ENCODE results near the gene KDM2A.
A peak's percentile ranks its signal among the peaks of the same experiment; 100 is the strongest.

Gene KDM2A

DNA sequence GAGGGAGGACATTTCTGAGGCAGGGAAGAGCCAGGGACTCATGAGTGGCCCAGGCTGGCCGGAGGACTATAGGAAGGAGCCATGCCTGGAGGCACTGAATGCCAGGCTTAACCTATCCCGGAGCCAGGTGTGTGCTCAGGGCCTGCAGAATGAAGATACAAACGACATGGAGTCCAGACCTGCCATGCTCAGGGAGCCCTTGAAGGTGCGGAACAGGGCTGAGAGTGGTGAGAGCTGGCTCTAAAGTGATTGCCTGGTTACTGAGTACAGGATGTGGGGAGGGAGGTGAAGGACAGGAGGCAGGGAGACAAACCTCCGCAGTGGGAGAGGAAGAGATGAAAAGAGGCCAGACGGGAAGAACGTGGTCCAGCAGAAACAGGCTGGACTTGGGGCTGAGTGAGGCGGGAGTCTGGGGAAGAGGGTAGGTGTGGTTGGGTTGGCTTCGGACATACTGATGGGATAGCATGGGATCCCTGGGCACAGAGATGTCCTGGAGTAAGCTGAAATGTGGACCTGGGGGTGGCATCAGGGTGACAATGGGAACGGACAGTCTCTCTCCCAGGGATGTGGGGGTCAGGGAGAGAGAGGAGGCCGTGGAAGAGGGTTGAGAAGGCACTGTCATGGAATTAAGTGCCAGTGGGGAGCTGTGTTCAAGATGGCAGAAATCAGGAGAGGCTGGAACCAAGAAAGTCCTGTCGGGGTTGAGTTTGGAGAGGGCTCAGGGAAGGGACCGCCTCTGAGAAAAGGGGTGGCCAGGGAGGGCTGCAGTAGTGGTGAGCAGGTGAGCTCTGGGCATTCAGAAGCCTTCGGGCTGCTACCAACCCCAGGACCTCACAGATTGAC, 168.5 kb downstream of the KDM2A start:
- peak in 3 of 6 experiments; percentile 46 to 57 (median 47) for DNase-seq

DNA sequence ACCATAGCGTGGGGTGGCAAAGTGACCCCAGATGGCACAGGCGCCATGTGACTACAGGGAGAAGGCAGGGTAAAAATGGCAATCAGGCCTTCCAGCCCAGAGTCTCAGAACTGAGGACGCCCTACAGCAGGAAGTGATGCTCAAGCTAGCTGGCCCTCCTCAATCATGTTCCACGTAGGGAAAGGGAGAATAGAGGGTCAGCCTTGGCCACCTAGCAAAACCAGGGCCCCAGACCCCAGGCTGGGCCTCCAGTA, 169.1 kb downstream of the KDM2A start:
- DNase-seq = no peak

DNA sequence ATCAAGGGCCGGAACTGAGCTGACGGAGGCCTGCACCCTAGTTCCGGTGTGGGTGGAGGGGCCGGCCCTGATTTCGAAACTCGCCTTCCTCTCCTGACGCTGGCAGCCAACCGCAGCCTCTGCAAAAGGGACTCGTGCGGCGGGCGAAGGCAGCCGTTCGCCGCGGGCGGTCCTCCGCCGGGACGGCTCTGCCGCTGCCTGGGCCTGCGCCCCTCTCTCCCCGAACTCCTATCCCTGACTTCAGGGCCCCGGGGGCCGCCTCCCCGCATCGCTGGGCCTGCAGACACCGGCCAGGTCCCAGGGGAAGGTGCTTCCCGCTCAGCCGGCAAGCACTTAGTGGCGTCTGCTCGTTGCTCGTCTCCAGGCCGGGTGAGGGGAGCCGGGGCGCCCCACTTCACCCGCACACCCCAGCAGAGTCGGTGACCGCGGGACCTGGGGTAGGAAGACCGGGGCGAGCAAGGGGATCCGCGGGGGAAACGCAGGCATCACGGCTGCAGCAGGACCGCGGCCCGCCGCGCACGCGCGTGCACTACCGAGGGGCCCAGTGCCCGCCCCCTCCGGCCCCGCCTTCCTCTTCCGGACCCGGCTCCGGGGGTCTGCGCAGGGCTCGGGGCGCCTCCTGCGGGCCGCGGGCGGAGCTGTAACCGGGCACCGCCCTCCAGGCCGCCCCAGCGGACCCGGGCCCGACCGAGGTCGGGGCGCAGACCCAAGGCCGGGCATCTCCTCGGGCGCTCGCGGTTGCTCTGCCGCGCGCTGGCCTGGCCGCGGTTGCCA, 169.6 kb downstream of the KDM2A start:
- peak; percentile 83 to 92 (median 84) for DNase-seq

- no peak for DNase-seq
Observed at GRCh38 chr11:67289226-67289650, 170.2 kb downstream of the KDM2A start, which contains the start of gene ANKRD13D. Gene ANKRD13D (plus strand): TSS chr11:67289303. CDS start chr11:67289461, 158 bp downstream.

- DNase-seq = no peak
Observed at GRCh38 chr11:67289651-67290479, 170.8 kb downstream of the KDM2A start.

DNA sequence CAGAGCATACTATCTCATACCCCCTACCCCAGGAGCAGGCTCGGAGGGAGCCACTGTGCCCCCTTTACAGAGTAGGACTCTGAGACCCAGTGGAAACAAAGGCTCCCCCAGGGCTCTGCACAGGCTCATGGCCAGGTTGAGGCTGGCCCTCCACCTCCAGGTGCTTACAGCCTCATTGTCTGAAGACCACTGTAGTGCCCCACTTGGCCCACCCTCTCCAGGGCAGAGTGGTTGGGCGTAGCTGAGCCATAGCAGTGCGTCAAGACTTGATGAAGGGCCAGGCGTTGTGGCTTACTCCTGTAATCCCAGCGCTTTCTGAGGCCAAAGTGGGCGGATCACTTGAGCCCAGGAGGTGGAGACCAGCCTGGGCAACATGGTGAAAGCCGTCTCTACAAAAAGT, 171.7 kb downstream of the KDM2A start:
- DNase-seq = no peak

- DNase-seq = no peak
Observed at GRCh38 chr11:67291481-67292381, 172.7 kb downstream of the KDM2A start.

DNA sequence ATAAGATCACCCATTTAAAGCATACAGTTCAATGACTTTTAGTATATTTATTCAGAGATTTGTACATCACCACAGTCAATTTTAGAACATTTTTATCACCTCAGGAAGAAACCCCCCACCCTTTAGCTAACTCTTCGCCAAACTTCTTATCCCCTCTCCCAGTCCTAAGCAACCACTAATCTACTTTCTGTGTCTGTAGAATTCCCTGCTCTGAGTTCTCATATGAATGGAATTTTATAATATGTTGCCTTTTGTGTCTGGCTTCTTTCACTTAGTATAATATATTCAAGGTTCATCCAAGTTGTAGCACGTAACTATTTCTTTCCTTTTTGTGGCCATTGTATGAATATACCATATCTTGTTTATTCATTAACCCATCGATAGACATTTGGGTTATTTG, 173.6 kb downstream of the KDM2A start:
- DNase-seq = no peak

DNA sequence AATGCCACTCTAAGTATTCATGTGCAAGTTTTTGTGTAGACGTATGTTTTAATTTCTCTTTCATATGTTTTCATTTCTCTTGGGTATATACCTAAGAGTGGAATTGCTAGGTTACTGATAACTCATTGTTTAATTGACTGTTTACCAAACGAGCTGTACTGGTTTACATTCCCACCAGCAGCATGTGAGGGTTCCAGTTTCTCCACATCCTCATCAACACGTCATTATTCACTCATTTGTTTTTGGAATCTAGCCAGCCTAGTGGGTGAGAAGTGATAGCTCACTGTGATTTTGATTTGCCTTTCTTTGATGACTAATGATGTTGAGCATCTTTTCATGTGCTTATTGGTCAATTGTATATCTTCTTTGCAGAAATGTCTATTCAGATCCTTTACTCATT, 174.0 kb downstream of the KDM2A start:
- peak in 1 of 6 experiments; percentile 17 for DNase-seq

- DNase-seq = peak in 2 of 6 experiments; percentile 22 to 26
Observed at GRCh38 chr11:67295846-67296245, 176.8 kb downstream of the KDM2A start.

- no peak for DNase-seq
Observed at GRCh38 chr11:67298786-67299185, 179.7 kb downstream of the KDM2A start.

GRCh38 chr11:67299471-67300191, 180.6 kb downstream of the KDM2A start:
- DNase-seq = no peak

DNA sequence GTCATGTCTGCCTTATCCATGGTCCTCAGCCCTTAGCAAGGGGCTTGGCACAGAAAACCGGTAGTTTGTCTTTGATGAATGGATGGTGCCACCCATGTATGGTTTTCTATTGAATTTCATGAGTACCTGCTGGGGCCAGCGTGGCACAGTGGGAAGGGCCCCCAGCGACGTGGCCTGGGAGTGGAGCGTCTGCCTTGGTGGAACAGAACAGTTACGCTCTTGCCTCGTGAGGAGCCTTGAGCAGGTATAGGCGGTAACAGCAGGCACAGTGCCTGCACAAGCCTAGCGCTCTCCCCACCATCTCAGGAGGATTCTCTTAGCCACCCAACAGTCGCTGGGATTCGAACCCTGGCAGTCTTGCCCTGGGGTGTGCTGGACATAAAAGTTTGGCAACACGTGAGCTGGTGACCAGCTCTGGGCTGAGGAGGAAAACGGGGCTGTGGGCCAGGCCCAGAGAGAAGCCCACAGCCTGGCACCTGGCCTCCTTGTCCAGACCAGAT, 181.2 kb downstream of the KDM2A start:
- no peak for DNase-seq

- DNase-seq = no peak
Observed at GRCh38 chr11:67300756-67301312, 181.8 kb downstream of the KDM2A start.

GRCh38 chr11:67301313-67301921, 182.4 kb downstream of the KDM2A start:
- DNase-seq = no peak

- DNase-seq = no peak
Observed at GRCh38 chr11:67301951-67302516, 183.0 kb downstream of the KDM2A start.

DNA sequence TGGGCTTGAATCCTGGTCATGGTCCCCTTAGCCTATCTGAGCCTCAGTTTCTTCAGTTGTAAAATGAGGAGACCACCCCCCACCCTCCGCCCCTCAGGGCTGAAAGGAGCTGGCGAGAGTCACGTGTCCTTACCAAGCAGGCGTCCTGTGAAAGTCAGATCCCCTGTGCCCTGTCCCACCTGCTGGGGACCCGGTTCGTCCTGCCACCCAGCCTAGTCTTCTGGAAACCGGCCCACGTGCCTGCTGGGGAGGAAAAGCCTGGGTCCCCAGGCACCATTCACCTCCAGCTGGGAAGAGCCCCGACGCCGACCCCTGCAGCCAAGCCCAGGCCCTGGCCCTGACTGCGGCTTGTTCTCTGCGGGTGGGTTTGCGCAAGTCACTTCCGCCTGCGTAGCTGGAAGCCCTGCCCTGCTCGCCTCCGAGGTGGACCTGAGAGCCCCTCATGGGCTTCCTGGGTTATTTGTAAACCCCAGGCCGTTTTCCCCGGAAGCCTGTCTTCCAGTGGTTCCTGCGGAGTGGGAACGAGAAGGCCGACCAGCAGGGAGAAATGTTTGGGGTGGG, 183.6 kb downstream of the KDM2A start:
- no peak for DNase-seq

- DNase-seq = peak in 2 of 6 experiments; percentile 31
Observed at GRCh38 chr11:67303132-67303834, 184.2 kb downstream of the KDM2A start, which contains the start of gene SSH3. Gene SSH3 (plus strand): TSS chr11:67303530. CDS start chr11:67303626, 96 bp downstream.
